Activated naive CD8-positive, alpha-beta T cell treated with anti-CD3 and anti-CD28 coated beads, Interleukin-2, amount 50 U/mL, for 16 hours (primary cell): ENCODE results near the gene POLD2.

Source experiments
- DNase-seq: peaks from one replicate; pipeline ENCODE4 v3.0.0-alpha.2; 2020; ENCODE audit warnings: low read depth, low spot score

POLD2 gene

GRCh38 chr7:44114586-44115310, 8.6 kb downstream of the POLD2 start:
- DNase-seq, result no peak

- DNase-seq, result no peak
Observed at GRCh38 chr7:44113764-44114354, 9.5 kb downstream of the POLD2 start.

GRCh38 chr7:44112997-44113763, 10.2 kb downstream of the POLD2 start:
- no peak for DNase-seq

- no peak for DNase-seq
Observed at GRCh38 chr7:44112231-44112996, 10.9 kb downstream of the POLD2 start.

GRCh38 chr7:44111761-44112160, 11.6 kb downstream of the POLD2 start:
- DNase-seq, result no peak

- no peak for DNase-seq
Observed at GRCh38 chr7:44110719-44111635, 12.4 kb downstream of the POLD2 start.

GRCh38 chr7:44109991-44110390, 13.4 kb downstream of the POLD2 start:
- no peak for DNase-seq

- no peak for DNase-seq
Observed at GRCh38 chr7:44108768-44109750, 14.3 kb downstream of the POLD2 start.

- no peak for DNase-seq
Observed at GRCh38 chr7:44107961-44108767, 15.2 kb downstream of the POLD2 start.

GRCh38 chr7:44107116-44107960, 16.0 kb downstream of the POLD2 start:
- no peak for DNase-seq

GRCh38 chr7:44106311-44107065, 16.9 kb downstream of the POLD2 start:
- no peak for DNase-seq

- DNase-seq, result no peak
Observed at GRCh38 chr7:44105832-44106231, 17.5 kb downstream of the POLD2 start.

GRCh38 chr7:44104860-44105771, 18.2 kb downstream of the POLD2 start:
- no peak for DNase-seq

- no peak for DNase-seq
Observed at GRCh38 chr7:44103923-44104859, 19.2 kb downstream of the POLD2 start, which contains the start of gene AEBP1. TSS of gene AEBP1 (plus strand) at chr7:44104345. CDS start at chr7:44104666, 321 bp downstream.

GRCh38 chr7:44103566-44103922, 19.8 kb downstream of the POLD2 start:
- DNase-seq, result no peak
